ENCODE results near the gene MATN4.
A peak's percentile ranks its signal among the peaks of the same experiment; 100 is the strongest.

DNA sequence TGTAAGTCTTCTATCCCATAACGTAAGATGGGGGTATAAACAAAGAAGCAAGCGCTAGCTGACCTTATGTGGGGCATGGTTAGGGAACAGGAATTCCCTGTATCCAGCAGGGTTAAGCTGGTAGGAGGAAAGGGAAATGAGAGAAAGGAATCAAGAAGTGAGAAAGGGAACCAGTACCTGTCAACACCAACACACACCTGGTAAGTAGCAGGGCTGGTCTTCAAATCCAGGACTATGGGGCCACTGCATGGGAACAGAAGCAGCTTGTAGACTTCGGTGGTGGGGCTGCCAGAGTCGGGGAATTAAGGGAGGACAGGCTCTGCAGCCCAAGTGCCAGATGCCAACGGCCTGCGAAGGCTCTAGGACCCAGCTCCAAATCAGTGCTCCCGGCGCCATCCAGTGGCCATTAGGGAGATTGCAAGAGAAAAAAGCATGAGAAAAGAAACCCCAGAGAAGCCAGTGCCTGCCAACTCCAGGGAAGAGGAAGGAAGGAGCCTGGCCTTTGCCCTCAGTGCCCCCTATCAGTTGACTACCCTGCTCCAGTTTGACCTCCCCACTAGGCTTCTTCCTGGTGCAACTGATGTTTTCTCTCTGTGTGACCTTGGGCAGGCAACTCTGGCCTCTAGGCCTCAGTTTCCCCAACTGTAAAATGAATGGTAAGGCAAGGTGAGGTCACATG lies 17.3 kb downstream of the MATN4 start:
- no peak for TF ChIP-seq POLR2AphosphoS5 (IDR thresholded peaks at IDR 0.05; ENCODE audit: low read depth, low read length)
- TF ChIP-seq, protein P1, sequence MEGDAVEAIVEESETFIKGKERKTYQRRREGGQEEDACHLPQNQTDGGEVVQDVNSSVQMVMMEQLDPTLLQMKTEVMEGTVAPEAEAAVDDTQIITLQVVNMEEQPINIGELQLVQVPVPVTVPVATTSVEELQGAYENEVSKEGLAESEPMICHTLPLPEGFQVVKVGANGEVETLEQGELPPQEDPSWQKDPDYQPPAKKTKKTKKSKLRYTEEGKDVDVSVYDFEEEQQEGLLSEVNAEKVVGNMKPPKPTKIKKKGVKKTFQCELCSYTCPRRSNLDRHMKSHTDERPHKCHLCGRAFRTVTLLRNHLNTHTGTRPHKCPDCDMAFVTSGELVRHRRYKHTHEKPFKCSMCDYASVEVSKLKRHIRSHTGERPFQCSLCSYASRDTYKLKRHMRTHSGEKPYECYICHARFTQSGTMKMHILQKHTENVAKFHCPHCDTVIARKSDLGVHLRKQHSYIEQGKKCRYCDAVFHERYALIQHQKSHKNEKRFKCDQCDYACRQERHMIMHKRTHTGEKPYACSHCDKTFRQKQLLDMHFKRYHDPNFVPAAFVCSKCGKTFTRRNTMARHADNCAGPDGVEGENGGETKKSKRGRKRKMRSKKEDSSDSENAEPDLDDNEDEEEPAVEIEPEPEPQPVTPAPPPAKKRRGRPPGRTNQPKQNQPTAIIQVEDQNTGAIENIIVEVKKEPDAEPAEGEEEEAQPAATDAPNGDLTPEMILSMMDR (IDR thresholded peaks at IDR 0.05 in 2 of 3, conservative IDR thresholded peaks at IDR 0.05 in 1 of 3; ENCODE audit: borderline replicate concordance in 1 of 3, insufficient read depth in 1 of 3, low read depth in 2 of 3, low read length in 2 of 3), result peak; percentile 84 to 90 (median 88)
- no peak for TF ChIP-seq SRF (IDR thresholded peaks at IDR 0.05; ENCODE audit: low read depth)
- peak; percentile 88 for TF ChIP-seq RAD21 (IDR thresholded peaks at IDR 0.05; ENCODE audit: low read depth)
- TF ChIP-seq, protein P2, sequence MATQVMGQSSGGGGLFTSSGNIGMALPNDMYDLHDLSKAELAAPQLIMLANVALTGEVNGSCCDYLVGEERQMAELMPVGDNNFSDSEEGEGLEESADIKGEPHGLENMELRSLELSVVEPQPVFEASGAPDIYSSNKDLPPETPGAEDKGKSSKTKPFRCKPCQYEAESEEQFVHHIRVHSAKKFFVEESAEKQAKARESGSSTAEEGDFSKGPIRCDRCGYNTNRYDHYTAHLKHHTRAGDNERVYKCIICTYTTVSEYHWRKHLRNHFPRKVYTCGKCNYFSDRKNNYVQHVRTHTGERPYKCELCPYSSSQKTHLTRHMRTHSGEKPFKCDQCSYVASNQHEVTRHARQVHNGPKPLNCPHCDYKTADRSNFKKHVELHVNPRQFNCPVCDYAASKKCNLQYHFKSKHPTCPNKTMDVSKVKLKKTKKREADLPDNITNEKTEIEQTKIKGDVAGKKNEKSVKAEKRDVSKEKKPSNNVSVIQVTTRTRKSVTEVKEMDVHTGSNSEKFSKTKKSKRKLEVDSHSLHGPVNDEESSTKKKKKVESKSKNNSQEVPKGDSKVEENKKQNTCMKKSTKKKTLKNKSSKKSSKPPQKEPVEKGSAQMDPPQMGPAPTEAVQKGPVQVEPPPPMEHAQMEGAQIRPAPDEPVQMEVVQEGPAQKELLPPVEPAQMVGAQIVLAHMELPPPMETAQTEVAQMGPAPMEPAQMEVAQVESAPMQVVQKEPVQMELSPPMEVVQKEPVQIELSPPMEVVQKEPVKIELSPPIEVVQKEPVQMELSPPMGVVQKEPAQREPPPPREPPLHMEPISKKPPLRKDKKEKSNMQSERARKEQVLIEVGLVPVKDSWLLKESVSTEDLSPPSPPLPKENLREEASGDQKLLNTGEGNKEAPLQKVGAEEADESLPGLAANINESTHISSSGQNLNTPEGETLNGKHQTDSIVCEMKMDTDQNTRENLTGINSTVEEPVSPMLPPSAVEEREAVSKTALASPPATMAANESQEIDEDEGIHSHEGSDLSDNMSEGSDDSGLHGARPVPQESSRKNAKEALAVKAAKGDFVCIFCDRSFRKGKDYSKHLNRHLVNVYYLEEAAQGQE (IDR thresholded peaks at IDR 0.05; ENCODE audit: low read depth), result no peak
- TF ChIP-seq POLR2A (IDR thresholded peaks at IDR 0.05; ENCODE audit: borderline replicate concordance, extremely low read depth, insufficient read depth, insufficient read length), result no peak
- no peak for TF ChIP-seq ZFX (IDR thresholded peaks at IDR 0.05)
- TF ChIP-seq EZH2 (IDR thresholded peaks at IDR 0.05), result no peak
- TF ChIP-seq SIN3A (IDR thresholded peaks at IDR 0.05; ENCODE audit: low read depth), result no peak
